ENCODE results near the gene CALCB.

GRCh38 chr11:15101072-15101709 is 27.8 kb downstream of the CALCB start:
- TF ChIP-seq POLR2AphosphoS5 (IDR thresholded peaks at IDR 0.05; ENCODE audit: low read depth, low read length) (no peak), TAF1 (IDR thresholded peaks at IDR 0.05; ENCODE audit: borderline replicate concordance, insufficient read depth, low read length) (no peak), SIN3A (IDR thresholded peaks at IDR 0.05; ENCODE audit: borderline replicate concordance, insufficient read depth, low read length) (no peak)
- TF ChIP-seq, protein P1, sequence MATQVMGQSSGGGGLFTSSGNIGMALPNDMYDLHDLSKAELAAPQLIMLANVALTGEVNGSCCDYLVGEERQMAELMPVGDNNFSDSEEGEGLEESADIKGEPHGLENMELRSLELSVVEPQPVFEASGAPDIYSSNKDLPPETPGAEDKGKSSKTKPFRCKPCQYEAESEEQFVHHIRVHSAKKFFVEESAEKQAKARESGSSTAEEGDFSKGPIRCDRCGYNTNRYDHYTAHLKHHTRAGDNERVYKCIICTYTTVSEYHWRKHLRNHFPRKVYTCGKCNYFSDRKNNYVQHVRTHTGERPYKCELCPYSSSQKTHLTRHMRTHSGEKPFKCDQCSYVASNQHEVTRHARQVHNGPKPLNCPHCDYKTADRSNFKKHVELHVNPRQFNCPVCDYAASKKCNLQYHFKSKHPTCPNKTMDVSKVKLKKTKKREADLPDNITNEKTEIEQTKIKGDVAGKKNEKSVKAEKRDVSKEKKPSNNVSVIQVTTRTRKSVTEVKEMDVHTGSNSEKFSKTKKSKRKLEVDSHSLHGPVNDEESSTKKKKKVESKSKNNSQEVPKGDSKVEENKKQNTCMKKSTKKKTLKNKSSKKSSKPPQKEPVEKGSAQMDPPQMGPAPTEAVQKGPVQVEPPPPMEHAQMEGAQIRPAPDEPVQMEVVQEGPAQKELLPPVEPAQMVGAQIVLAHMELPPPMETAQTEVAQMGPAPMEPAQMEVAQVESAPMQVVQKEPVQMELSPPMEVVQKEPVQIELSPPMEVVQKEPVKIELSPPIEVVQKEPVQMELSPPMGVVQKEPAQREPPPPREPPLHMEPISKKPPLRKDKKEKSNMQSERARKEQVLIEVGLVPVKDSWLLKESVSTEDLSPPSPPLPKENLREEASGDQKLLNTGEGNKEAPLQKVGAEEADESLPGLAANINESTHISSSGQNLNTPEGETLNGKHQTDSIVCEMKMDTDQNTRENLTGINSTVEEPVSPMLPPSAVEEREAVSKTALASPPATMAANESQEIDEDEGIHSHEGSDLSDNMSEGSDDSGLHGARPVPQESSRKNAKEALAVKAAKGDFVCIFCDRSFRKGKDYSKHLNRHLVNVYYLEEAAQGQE (IDR thresholded peaks at IDR 0.05; ENCODE audit: insufficient read depth in 1 of 2, low read depth in 2 of 2, low read length in 2 of 2), result no peak

All from PFSK-1 (cell line).